A673 (cell line): ENCODE measurements around the gene TMED10. TPM values are rescaled to one million over a fixed set of nuclear protein-coding genes. Genes with fewer than 3 reads are reported as not detected.
"Not testable (repeated sequence)": the region's sequence is repeated elsewhere in the genome, so short reads cannot be mapped to it uniquely, and the experiment has no call there.

Experiments used
- BruUV-seq: library from RNA; stranded (reverse); fragments of 400-500 nt; replicated peaks from 2 replicates; lab custom pipeline; 2021; lab: Mats Ljungman, UMichigan
- CTCF ChIA-PET: fragments of 300-600 bp; sonication (Branson Sonifier 250); formaldehyde crosslinking; loops from one replicate; lab custom pipeline; 2022; ENCODE audit warnings: antibody characterized with exemption; lab: Charles Lee
- POLR2A ChIA-PET: fragments of 300-600 bp; sonication (Branson Sonifier 250); formaldehyde crosslinking; loops from one replicate; lab custom pipeline; 2022; ENCODE audit warnings: antibody characterized with exemption; ENCODE audit not compliant: low non-redundant PET; lab: Charles Lee
- DNase-seq: peaks from one replicate; pipeline ENCODE4 v3.0.0-alpha.2; 2015; ENCODE audit warnings: low spot score
- H3K27ac ChIP-seq: fragments of 200-600 bp; sonication (generic); 2 replicates; pipeline ENCODE4 v1.5.1; 2016; ENCODE audit warnings: mixed run types, low read depth, mild to moderate bottlenecking, mixed read lengths, antibody characterized with exemption, low read length; ENCODE audit not compliant: poor library complexity, severe bottlenecking
- H3K27me3 ChIP-seq: fragments of 200-600 bp; sonication (generic); replicated peaks from 2 replicates; pipeline ENCODE4 v1.6.1; 2017; ENCODE audit warnings: mixed run types, low read depth, mild to moderate bottlenecking, mixed read lengths, antibody characterized with exemption, low read length; ENCODE audit not compliant: insufficient read depth, poor library complexity
- H3K36me3 ChIP-seq: fragments of 200-600 bp; sonication (generic); 2 replicates; pipeline ENCODE4 v1.6.1; 2016; ENCODE audit warnings: mixed run types, mild to moderate bottlenecking, mixed read lengths, antibody characterized with exemption, low read length; ENCODE audit not compliant: insufficient read depth, poor library complexity, severe bottlenecking
- H3K4me1 ChIP-seq: fragments of 200-600 bp; sonication (generic); 2 replicates; pipeline ENCODE4 v1.6.1; 2017; ENCODE audit warnings: mixed run types, mild to moderate bottlenecking, mixed read lengths, antibody characterized with exemption, low read length; ENCODE audit not compliant: insufficient read depth, poor library complexity, severe bottlenecking
- H3K4me3 ChIP-seq: fragments of 200-600 bp; sonication (generic); 2 replicates; pipeline ENCODE4 v1.5.1; 2016; ENCODE audit warnings: low read depth, mixed run types, mild to moderate bottlenecking, mixed read lengths, low read length; ENCODE audit not compliant: poor library complexity, severe bottlenecking
- H3K9me3 ChIP-seq: fragments of 200-600 bp; sonication (generic); 2 replicates; pipeline ENCODE4 v1.6.1; 2016; ENCODE audit warnings: mixed run types, low read depth, mild to moderate bottlenecking, mixed read lengths, antibody characterized with exemption, low read length; ENCODE audit not compliant: poor library complexity, severe bottlenecking
- EZH2 ChIP-seq: fragments of 200-600 bp; sonication (generic); IDR thresholded peaks from 2 replicates; pipeline ENCODE4 v1.6.1; 2017; ENCODE audit warnings: borderline replicate concordance, low read depth, mild to moderate bottlenecking, mixed read lengths, antibody characterized with exemption, low read length; ENCODE audit not compliant: poor library complexity, severe bottlenecking
- intact Hi-C: fragments of 100-400 bp; cut with micrococcal nuclease; formaldehyde crosslinking; loops from one replicate; pipeline ENCODE4 v1.10.0; 2022; ENCODE audit not compliant: unreplicated experiment
- total RNA-seq: library from RNA; stranded (reverse); gene quantifications from 2 replicates; pipeline ENCODE4 v1.2.3, GENCODE V29; 2021
- TF ChIP-seq, protein P1 (sequence below): fragments of 300-800, 200-600 bp; sonication (generic); conservative IDR thresholded peaks from 2 replicates; pipeline ENCODE4 v1.5.1; 2017; ENCODE audit warnings: low read depth, mild to moderate bottlenecking, antibody characterized with exemption, low read length, moderate library complexity, mixed read lengths

Gene TMED10
- total RNA-seq, 1 experiment from 2014 or later: 275 TPM

DNA sequence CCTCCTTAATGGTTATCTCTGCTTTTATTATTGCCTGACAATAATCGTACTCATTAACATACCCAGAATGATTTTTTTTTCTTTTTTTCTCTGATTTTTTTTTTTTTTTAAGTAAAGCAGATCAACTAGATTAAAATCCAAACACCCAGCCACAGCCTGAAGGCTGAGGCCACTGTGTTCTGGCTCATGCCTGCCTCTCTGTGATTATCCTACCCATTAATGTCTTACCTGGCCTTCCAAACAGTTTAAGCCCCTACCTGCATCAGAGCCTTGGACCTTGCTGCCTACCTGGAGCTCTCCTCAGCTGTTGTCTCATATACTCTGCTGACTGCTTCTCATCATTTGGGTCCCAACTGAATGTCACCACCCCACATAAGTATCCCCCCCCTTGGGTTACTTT, 6.8 kb upstream of the TMED10 start:
- TF ChIP-seq EZH2: no peak
- TF ChIP-seq, protein P1, sequence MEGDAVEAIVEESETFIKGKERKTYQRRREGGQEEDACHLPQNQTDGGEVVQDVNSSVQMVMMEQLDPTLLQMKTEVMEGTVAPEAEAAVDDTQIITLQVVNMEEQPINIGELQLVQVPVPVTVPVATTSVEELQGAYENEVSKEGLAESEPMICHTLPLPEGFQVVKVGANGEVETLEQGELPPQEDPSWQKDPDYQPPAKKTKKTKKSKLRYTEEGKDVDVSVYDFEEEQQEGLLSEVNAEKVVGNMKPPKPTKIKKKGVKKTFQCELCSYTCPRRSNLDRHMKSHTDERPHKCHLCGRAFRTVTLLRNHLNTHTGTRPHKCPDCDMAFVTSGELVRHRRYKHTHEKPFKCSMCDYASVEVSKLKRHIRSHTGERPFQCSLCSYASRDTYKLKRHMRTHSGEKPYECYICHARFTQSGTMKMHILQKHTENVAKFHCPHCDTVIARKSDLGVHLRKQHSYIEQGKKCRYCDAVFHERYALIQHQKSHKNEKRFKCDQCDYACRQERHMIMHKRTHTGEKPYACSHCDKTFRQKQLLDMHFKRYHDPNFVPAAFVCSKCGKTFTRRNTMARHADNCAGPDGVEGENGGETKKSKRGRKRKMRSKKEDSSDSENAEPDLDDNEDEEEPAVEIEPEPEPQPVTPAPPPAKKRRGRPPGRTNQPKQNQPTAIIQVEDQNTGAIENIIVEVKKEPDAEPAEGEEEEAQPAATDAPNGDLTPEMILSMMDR: no peak
- DNase-seq: no peak
- Histone ChIP-seq H3K27ac (no peak overlapping the region), H3K9me3 (no peaks in the 10 kb centered on the region), H3K4me3 (no peak overlapping the region), H3K36me3 (no peaks in the 10 kb centered on the region), H3K27me3 (no peaks in the 10 kb centered on the region), H3K4me1 (no peaks in the 10 kb centered on the region)
- intact Hi-C loops: no loop called here
- ChIA-PET POLR2A (no interaction called here), CTCF (no interaction called here)
- no TSS peak for BruUV-seq

DNA sequence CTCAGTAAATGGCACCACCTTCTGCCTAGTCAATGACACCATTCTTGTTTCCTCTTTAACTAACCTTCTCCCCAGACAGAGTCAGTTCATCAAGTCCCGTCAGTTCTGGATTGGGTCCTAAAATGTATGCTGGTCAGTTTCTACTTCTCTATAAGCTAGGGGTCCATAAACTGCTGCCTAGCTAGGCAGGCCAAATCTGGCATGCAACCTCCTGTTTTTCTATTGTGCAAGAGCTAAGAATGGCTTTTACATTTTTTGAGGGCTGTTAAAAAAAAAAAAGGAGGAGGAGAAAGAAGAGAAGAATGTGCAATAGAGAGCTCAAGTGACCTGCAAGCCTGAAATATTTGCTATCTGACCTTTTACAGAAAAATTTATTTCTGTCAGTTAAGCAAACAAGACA, 6.4 kb upstream of the TMED10 start:
- H3K4me3 ChIP-seq: no peak overlapping the region
- no peaks in the 10 kb centered on the region for H3K36me3 ChIP-seq
- POLR2A ChIA-PET: no interaction called here
- intact Hi-C loops: no loop called here
- no peak for DNase-seq
- H3K27me3 ChIP-seq: no peaks in the 10 kb centered on the region
- H3K9me3 ChIP-seq: no peaks in the 10 kb centered on the region
- no peak for TF ChIP-seq EZH2
- TF ChIP-seq, protein P1: no peak
- no TSS peak for BruUV-seq
- no peaks in the 10 kb centered on the region for H3K4me1 ChIP-seq
- CTCF ChIA-PET: no interaction called here
- no peak overlapping the region for H3K27ac ChIP-seq

DNA sequence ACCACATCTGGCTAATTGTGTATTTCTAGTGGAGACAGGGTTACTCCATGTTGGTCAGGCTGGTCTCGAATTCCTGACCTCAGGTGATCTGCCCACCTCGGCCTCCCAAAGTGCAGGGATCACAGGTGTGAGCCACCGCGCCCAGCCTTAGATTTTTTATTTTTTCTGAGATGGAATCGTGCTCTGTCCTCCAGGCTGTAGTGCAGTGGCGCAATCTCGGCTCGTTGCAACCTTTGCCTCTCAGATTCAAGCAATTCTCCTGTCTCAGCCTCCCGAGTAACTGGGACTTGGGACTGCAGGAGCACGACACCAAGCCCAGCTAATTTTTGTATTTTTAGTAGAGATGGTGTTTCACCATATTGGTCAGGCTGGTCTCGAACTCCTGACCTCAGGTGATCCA, 5.8 kb upstream of the TMED10 start:
- H3K27ac ChIP-seq, POLR2A ChIA-PET, CTCF ChIA-PET, H3K36me3 ChIP-seq, BruUV-seq, H3K27me3 ChIP-seq, DNase-seq, H3K4me1 ChIP-seq, H3K9me3 ChIP-seq, intact Hi-C loops, H3K4me3 ChIP-seq: not testable (repeated sequence)

DNA sequence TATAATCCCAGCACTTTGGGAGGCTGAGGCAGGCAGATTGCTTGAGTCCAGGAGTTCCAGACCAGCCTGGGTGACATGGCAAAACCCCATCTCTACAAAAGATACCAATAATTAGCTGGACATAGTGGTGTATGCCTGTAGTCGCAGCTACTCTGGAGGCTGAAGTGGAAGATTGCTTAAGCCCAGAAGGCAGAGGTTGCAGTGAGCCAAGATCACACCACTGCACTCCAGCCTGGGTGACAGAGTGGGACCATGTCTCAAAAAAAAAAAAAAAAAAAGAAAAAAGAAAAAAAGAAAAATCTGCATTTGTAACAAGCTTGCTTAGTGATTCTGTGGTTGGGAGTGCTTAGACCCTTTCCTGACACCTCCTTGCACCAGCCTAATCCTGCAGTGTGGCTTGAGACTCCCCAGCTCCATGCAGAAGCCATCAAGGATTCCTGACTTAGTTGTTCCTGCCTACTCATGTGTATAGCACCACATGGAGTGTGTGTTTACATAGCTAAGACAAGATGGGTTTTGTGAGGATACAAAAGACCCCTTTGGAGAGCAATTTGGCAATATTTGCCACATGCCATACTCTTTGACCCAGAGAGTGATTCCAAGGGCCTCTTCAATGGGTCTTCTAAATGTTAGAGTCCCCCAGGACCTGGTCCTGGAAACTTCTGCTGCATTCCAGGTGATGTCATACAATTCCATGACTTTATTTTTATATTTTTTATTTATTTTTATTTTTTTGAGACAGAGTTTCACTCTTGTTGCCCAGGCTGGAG, 5.1 kb upstream of the TMED10 start:
- Histone ChIP-seq H3K27me3 (no peaks in the 10 kb centered on the region), H3K9me3 (no peaks in the 10 kb centered on the region), H3K4me3 (no peak overlapping the region), H3K36me3 (no peaks in the 10 kb centered on the region), H3K27ac (no peak overlapping the region), H3K4me1 (peaks cover 5% of the 10 kb centered on the region)
- ChIA-PET CTCF (interaction anchor here (0.6 kb wide), 1 partner anchor 35 kb away, joined by 3 read pairs; no protein-coding TSS in a partner anchor), POLR2A (no interaction called here)
- intact Hi-C loops: no loop called here
- no TSS peak for BruUV-seq
- DNase-seq: no peak
- TF ChIP-seq, protein P1: no peak
- TF ChIP-seq EZH2: no peak
